Measurements from ENCODE around the gene FMN1.
"Not testable (repeated sequence)": the region's sequence is repeated elsewhere in the genome, so short reads cannot be mapped to it uniquely, and the experiment has no call there.

Gene FMN1

GRCh38 chr15:32956006-32956405 lies 238.5 kb downstream of the FMN1 start:
- peak; percentile 47 for TF ChIP-seq CTCF (IDR thresholded peaks at IDR 0.05)
- H3K36me3 Mint-ChIP-seq (ENCODE audit: low read depth), result peaks cover 23% of the 10 kb centered on the region
- no peak overlapping the region for H3K27ac Mint-ChIP-seq
- peaks cover under 1% of the 10 kb centered on the region for H3K27me3 Mint-ChIP-seq (ENCODE audit: low read depth, poor library complexity)
- peak overlapping the region; percentile 6 for H3K4me3 Mint-ChIP-seq
- H3K4me1 Mint-ChIP-seq, result peaks cover 63% of the 10 kb centered on the region
- DNase-seq, result peak; percentile 13
- peaks cover 13% of the 10 kb centered on the region for H3K9me3 Mint-ChIP-seq

GRCh38 chr15:32953533-32953910 lies 241.0 kb downstream of the FMN1 start:
- H3K4me1 Mint-ChIP-seq, result peaks cover 67% of the 10 kb centered on the region
- no peaks in the 10 kb centered on the region for H3K27me3 Mint-ChIP-seq (ENCODE audit: low read depth, poor library complexity)
- H3K27ac Mint-ChIP-seq, result peak overlapping the region; percentile 99
- peaks cover 29% of the 10 kb centered on the region for H3K36me3 Mint-ChIP-seq (ENCODE audit: low read depth)
- peak; percentile 46 for DNase-seq
- H3K4me3 Mint-ChIP-seq, result peak overlapping the region; percentile 75
- peaks cover 9% of the 10 kb centered on the region for H3K9me3 Mint-ChIP-seq
- TF ChIP-seq CTCF (IDR thresholded peaks at IDR 0.05), result no peak

GRCh38 chr15:32952901-32953532 lies 241.5 kb downstream of the FMN1 start:
- Mint-ChIP-seq H3K27me3 (ENCODE audit: low read depth, poor library complexity) (no peaks in the 10 kb centered on the region), H3K27ac (peak overlapping the region; percentile 99), H3K4me1 (peaks cover 67% of the 10 kb centered on the region), H3K4me3 (peak overlapping the region; percentile 75), H3K36me3 (ENCODE audit: low read depth) (peaks cover 25% of the 10 kb centered on the region), H3K9me3 (peaks cover 9% of the 10 kb centered on the region)
- DNase-seq, result peak; percentile 25
- TF ChIP-seq CTCF (IDR thresholded peaks at IDR 0.05), result no peak

- H3K9me3 Mint-ChIP-seq, result peaks cover 9% of the 10 kb centered on the region
- H3K4me3 Mint-ChIP-seq, result peak overlapping the region; percentile 18
- DNase-seq, result no peak
- peak overlapping the region; percentile 55 for H3K27ac Mint-ChIP-seq
- peaks cover 25% of the 10 kb centered on the region for H3K36me3 Mint-ChIP-seq (ENCODE audit: low read depth)
- no peak for TF ChIP-seq CTCF (IDR thresholded peaks at IDR 0.05)
- H3K4me1 Mint-ChIP-seq, result peaks cover 63% of the 10 kb centered on the region
- H3K27me3 Mint-ChIP-seq (ENCODE audit: low read depth, poor library complexity), result no peaks in the 10 kb centered on the region
Measured at GRCh38 chr15:32951736-32952464, 242.6 kb downstream of the FMN1 start.

- not testable (repeated sequence) for H3K4me3 Mint-ChIP-seq; H3K27ac Mint-ChIP-seq; H3K9me3 Mint-ChIP-seq; H3K27me3 Mint-ChIP-seq (ENCODE audit: low read depth, poor library complexity); DNase-seq
- Mint-ChIP-seq H3K36me3 (ENCODE audit: low read depth) (peaks cover 21% of the 10 kb centered on the region), H3K4me1 (peaks cover 48% of the 10 kb centered on the region)
Measured at GRCh38 chr15:32950051-32950450, 244.5 kb downstream of the FMN1 start.

- no peak for TF ChIP-seq CTCF (IDR thresholded peaks at IDR 0.05)
- H3K4me1 Mint-ChIP-seq, result peaks cover 25% of the 10 kb centered on the region
- peaks cover 9% of the 10 kb centered on the region for H3K9me3 Mint-ChIP-seq
- H3K4me3 Mint-ChIP-seq, result no peak overlapping the region
- peaks cover 24% of the 10 kb centered on the region for H3K36me3 Mint-ChIP-seq (ENCODE audit: low read depth)
- H3K27me3 Mint-ChIP-seq (ENCODE audit: low read depth, poor library complexity), result no peaks in the 10 kb centered on the region
- H3K27ac Mint-ChIP-seq, result no peak overlapping the region
- DNase-seq, result no peak
Measured at GRCh38 chr15:32946210-32946609, 248.3 kb downstream of the FMN1 start.

All from nephron progenitor cell (in vitro differentiated cells).